Mesothelial cell of epicardium (in vitro differentiated cells): ENCODE results near the gene APLP2. TPM values are rescaled to one million over a fixed set of nuclear protein-coding genes. Genes with fewer than 3 reads are reported as not detected.

Source experiments
- DNase-seq, 2 experiments: peaks; one replicate each; pipeline ENCODE4 v3.0.0; 2021; ENCODE audit warnings: low spot score in 2 of 2; ENCODE audit not compliant: unreplicated experiment in 2 of 2
- H3K27ac Mint-ChIP-seq: 2 replicates; pipeline ENCODE4 v1.8.0; 2021; ENCODE audit warnings: mixed read lengths
- H3K27me3 Mint-ChIP-seq: 2 replicates; pipeline ENCODE4 v1.8.0; 2021; ENCODE audit warnings: low read depth, mixed read lengths
- H3K36me3 Mint-ChIP-seq: 2 replicates; pipeline ENCODE4 v1.8.0; 2021; ENCODE audit warnings: mixed read lengths
- H3K4me1 Mint-ChIP-seq: 2 replicates; pipeline ENCODE4 v1.8.0; 2021; ENCODE audit warnings: mixed read lengths
- H3K4me3 Mint-ChIP-seq: 2 replicates; pipeline ENCODE4 v1.8.0; 2021; ENCODE audit warnings: mild to moderate bottlenecking, moderate library complexity, mixed read lengths
- H3K9me3 Mint-ChIP-seq: 2 replicates; pipeline ENCODE4 v1.8.0; 2021; ENCODE audit warnings: mixed read lengths
- CTCF ChIP-seq: fragments of 200-600 bp; sonication (generic); IDR thresholded peaks from one replicate; pipeline ENCODE4 v1.5.0; 2021; ENCODE audit warnings: antibody characterized with exemption; ENCODE audit not compliant: unreplicated experiment
- total RNA-seq: library from RNA; stranded (reverse); gene quantifications from 3 replicates; pipeline ENCODE4 v1.2.1, GENCODE V29; 2021

APLP2 gene
- total RNA-seq, 1 donor from 2014 or later: 240 TPM

- no peak for TF ChIP-seq CTCF
- H3K36me3 Mint-ChIP-seq: peaks cover 7% of the 10 kb centered on the region
- no peak for DNase-seq
- peaks cover 48% of the 10 kb centered on the region for H3K4me1 Mint-ChIP-seq
- H3K27ac Mint-ChIP-seq: no peak overlapping the region
- no peaks in the 10 kb centered on the region for H3K27me3 Mint-ChIP-seq
- no peak overlapping the region for H3K4me3 Mint-ChIP-seq
- H3K9me3 Mint-ChIP-seq: peaks cover 5% of the 10 kb centered on the region
These were observed 23.0 kb downstream of the APLP2 start for GRCh38 chr11:130092661-130093060.

GRCh38 chr11:130094614-130095013 lies 24.9 kb downstream of the APLP2 start:
- no peak for DNase-seq
- Mint-ChIP-seq H3K9me3 (peaks cover 5% of the 10 kb centered on the region), H3K4me1 (peaks cover 40% of the 10 kb centered on the region), H3K27ac (no peak overlapping the region), H3K4me3 (no peak overlapping the region), H3K27me3 (no peaks in the 10 kb centered on the region), H3K36me3 (peaks cover 7% of the 10 kb centered on the region)
- TF ChIP-seq CTCF: no peak

- peaks cover 5% of the 10 kb centered on the region for H3K9me3 Mint-ChIP-seq
- H3K4me1 Mint-ChIP-seq: peaks cover 44% of the 10 kb centered on the region
- no peak for DNase-seq
- no peak for TF ChIP-seq CTCF
- no peak overlapping the region for H3K27ac Mint-ChIP-seq
- H3K4me3 Mint-ChIP-seq: no peak overlapping the region
- peaks cover 7% of the 10 kb centered on the region for H3K36me3 Mint-ChIP-seq
- H3K27me3 Mint-ChIP-seq: no peaks in the 10 kb centered on the region
These were observed 25.6 kb downstream of the APLP2 start for GRCh38 chr11:130095326-130095725.

GRCh38 chr11:130096042-130096441 lies 26.3 kb downstream of the APLP2 start:
- no peak for DNase-seq
- TF ChIP-seq CTCF: no peak
- Mint-ChIP-seq H3K36me3 (peaks cover 7% of the 10 kb centered on the region), H3K27ac (no peak overlapping the region), H3K9me3 (peaks cover 5% of the 10 kb centered on the region), H3K4me1 (peaks cover 47% of the 10 kb centered on the region), H3K4me3 (no peak overlapping the region), H3K27me3 (no peaks in the 10 kb centered on the region)

GRCh38 chr11:130096823-130097222 lies 27.1 kb downstream of the APLP2 start:
- peak overlapping the region; percentile 35 for H3K27ac Mint-ChIP-seq
- DNase-seq: no peak
- no peak for TF ChIP-seq CTCF
- H3K27me3 Mint-ChIP-seq: no peaks in the 10 kb centered on the region
- peaks cover 7% of the 10 kb centered on the region for H3K36me3 Mint-ChIP-seq
- H3K4me1 Mint-ChIP-seq: peaks cover 52% of the 10 kb centered on the region
- H3K4me3 Mint-ChIP-seq: no peak overlapping the region
- H3K9me3 Mint-ChIP-seq: peaks cover 5% of the 10 kb centered on the region

GRCh38 chr11:130097285-130097684 lies 27.6 kb downstream of the APLP2 start:
- peaks cover 55% of the 10 kb centered on the region for H3K4me1 Mint-ChIP-seq
- H3K4me3 Mint-ChIP-seq: no peak overlapping the region
- no peak for TF ChIP-seq CTCF

More at GRCh38 chr11:130097285-130097684, 27.6 kb downstream of the APLP2 start:
- Mint-ChIP-seq H3K9me3 (peaks cover 5% of the 10 kb centered on the region), H3K27ac (peak overlapping the region; percentile 35), H3K27me3 (no peaks in the 10 kb centered on the region), H3K36me3 (peaks cover 7% of the 10 kb centered on the region)
- DNase-seq: no peak
